ENCODE results near the gene SIT1.

- no peak for TF ChIP-seq POLR2A (IDR thresholded peaks at IDR 0.05; ENCODE audit: low read length)
- TF ChIP-seq GATA1 (IDR thresholded peaks at IDR 0.05; ENCODE audit: low read depth, low read length), result no peak
These were observed 39.5 kb upstream of the SIT1 start for GRCh38 chr9:35690294-35690613.
